ENCODE measurements around the gene SNX2. TPM values are rescaled to one million over a fixed set of nuclear protein-coding genes. Genes with fewer than 3 reads are reported as not detected.

The SNX2 gene
- polyA plus RNA-seq, 3 donors: 144 to 179 (median 156) TPM

- no peak for DNase-seq (ENCODE audit: extremely low read depth in 1 of 11, low read depth in 9 of 11, low spot score in 4 of 11)
Observed at GRCh38 chr5:122864842-122865241, 90.0 kb downstream of the SNX2 start.

GRCh38 chr5:122870219-122870856 is 95.5 kb downstream of the SNX2 start:
- DNase-seq (ENCODE audit: extremely low read depth in 1 of 11, low read depth in 9 of 11, low spot score in 4 of 11): no peak

GRCh38 chr5:122871661-122872060 is 96.8 kb downstream of the SNX2 start:
- DNase-seq (ENCODE audit: extremely low read depth in 1 of 11, low read depth in 9 of 11, low spot score in 4 of 11): no peak

GRCh38 chr5:122874179-122874875 is 99.4 kb downstream of the SNX2 start:
- DNase-seq (ENCODE audit: extremely low read depth in 1 of 11, low read depth in 9 of 11, low spot score in 4 of 11): no peak

GRCh38 chr5:122877518-122877917 is 102.6 kb downstream of the SNX2 start:
- no peak for DNase-seq (ENCODE audit: extremely low read depth in 1 of 11, low read depth in 9 of 11, low spot score in 4 of 11)

GRCh38 chr5:122879076-122879475 is 104.2 kb downstream of the SNX2 start:
- no peak for DNase-seq (ENCODE audit: extremely low read depth in 1 of 11, low read depth in 9 of 11, low spot score in 4 of 11)

Other genes starting within 250 kb of the SNX2 start
- gene SNX24, start 70.5 kb downstream of the SNX2 start, polyA plus RNA-seq (ENCODE audit: insufficient read length in 3 of 3): 10 to 100 TPM; 20.3 to 26.0 (median 25.5) TPM

All from renal cortex interstitium (tissue), 11 donors.